Loucy (cell line): Measurements from ENCODE around the gene GAK.

Source experiments
- H2AFZ ChIP-seq: fragments of 200-600 bp; sonication (generic); 2 replicates; pipeline ENCODE4 v1.6.0; 2016; ENCODE audit warnings: antibody characterized with exemption, mild to moderate bottlenecking, low read length, moderate library complexity
- H3F3A ChIP-seq: fragments of 200-600 bp; 2 replicates; pipeline ENCODE4 v1.6.0; 2016; ENCODE audit warnings: antibody characterized with exemption, low read depth, mild to moderate bottlenecking
- H3K27me3 ChIP-seq: fragments of 200-600 bp; sonication (generic); 2 replicates; pipeline ENCODE4 v1.6.1; 2014; ENCODE audit warnings: low read length, mild to moderate bottlenecking; ENCODE audit not compliant: insufficient read depth, poor library complexity, severe bottlenecking
- H3K36me3 ChIP-seq: fragments of 200-600 bp; sonication (generic); 2 replicates; pipeline ENCODE4 v1.6.1; 2016; ENCODE audit warnings: low read length; ENCODE audit not compliant: insufficient read depth
- H3K4me1 ChIP-seq: fragments of 200-600 bp; sonication (generic); 2 replicates; pipeline ENCODE4 v1.5.1; 2014; ENCODE audit warnings: low read length, mild to moderate bottlenecking; ENCODE audit not compliant: insufficient read depth, poor library complexity, severe bottlenecking
- H3K4me2 ChIP-seq: fragments of 200-600 bp; sonication (generic); 2 replicates; pipeline ENCODE4 v1.6.0; 2014; ENCODE audit warnings: antibody characterized with exemption, low read length, low read depth, mild to moderate bottlenecking; ENCODE audit not compliant: poor library complexity, severe bottlenecking
- H3K4me3 ChIP-seq: fragments of 200-600 bp; sonication (generic); 2 replicates; pipeline ENCODE4 v1.5.1; 2014; ENCODE audit warnings: low read length, mild to moderate bottlenecking, mixed read lengths; ENCODE audit not compliant: poor library complexity, severe bottlenecking
- H3K79me2 ChIP-seq: fragments of 200-600 bp; sonication (generic); 2 replicates; pipeline ENCODE4 v1.6.1; 2014; ENCODE audit warnings: low read length; ENCODE audit not compliant: insufficient read depth
- H3K9ac ChIP-seq: fragments of 200-600 bp; sonication (generic); 2 replicates; pipeline ENCODE4 v1.6.0; 2014; ENCODE audit warnings: mild to moderate bottlenecking, low read depth, low read length, moderate library complexity; ENCODE audit not compliant: poor library complexity, severe bottlenecking
- H3K9me2 ChIP-seq: fragments of 200-600 bp; sonication (generic); replicated peaks from 2 replicates; pipeline ENCODE4 v1.6.1; 2016; ENCODE audit warnings: low read depth, low read length, mixed read lengths
- H3K9me3 ChIP-seq: fragments of 200-600 bp; sonication (generic); 2 replicates; pipeline ENCODE4 v1.6.1; 2014; ENCODE audit warnings: mild to moderate bottlenecking, antibody characterized with exemption, low read length, low read depth; ENCODE audit not compliant: insufficient read depth
- H4K20me1 ChIP-seq: fragments of 200-600 bp; sonication (generic); 2 replicates; pipeline ENCODE4 v1.6.0; 2014; ENCODE audit warnings: antibody characterized with exemption, low read length, mild to moderate bottlenecking; ENCODE audit not compliant: insufficient read depth, poor library complexity, severe bottlenecking
- EZH2phosphoT487 ChIP-seq: fragments of 200-600 bp; IDR thresholded peaks from 2 replicates; pipeline ENCODE4 v1.6.1; 2018; ENCODE audit warnings: antibody characterized with exemption, mild to moderate bottlenecking, moderate library complexity, borderline replicate concordance
- TF ChIP-seq, protein P1 (sequence below): fragments of 200-600 bp; sonication (generic); conservative IDR thresholded peaks from 2 replicates; pipeline ENCODE4 v1.5.1; 2014; ENCODE audit warnings: mild to moderate bottlenecking, antibody characterized with exemption, low read length

The GAK gene

DNA sequence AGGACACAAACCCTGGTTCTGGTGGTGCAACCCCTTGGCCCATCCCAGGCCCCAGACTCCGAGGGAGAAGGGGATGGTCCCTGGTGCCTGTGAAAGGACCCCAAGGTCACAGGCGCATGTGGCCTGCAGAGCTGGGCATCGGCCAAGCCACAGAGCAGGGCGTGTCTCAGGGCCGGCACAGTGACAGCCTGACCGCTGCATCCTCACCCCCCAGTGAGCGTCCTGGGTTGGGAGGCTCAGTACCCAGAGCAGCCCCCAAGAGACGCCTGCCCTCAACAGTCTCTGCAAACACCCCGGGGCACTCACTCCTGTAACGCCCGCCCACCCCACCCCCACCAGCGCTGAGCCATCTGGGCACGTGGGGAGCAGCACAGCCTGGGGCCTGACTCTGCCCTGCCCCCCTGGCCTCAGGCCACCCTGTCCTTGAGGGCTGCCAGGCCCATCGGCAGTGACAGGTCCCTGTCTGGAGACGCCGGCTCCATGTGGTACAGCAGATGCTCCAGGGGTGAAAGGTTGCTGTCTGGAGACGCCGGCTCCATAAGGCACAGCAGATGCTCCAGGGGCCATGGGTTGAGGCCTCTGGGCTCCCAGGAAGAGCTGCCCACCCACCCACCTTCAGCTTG lies 81.7 kb downstream of the GAK start:
- Histone ChIP-seq H3K27me3 (no peaks in the 10 kb centered on the region), H3K4me2 (no peak overlapping the region), H3K4me3 (no peak overlapping the region), H4K20me1 (no peaks in the 10 kb centered on the region), H3K4me1 (no peaks in the 10 kb centered on the region), H3K9me3 (no peaks in the 10 kb centered on the region), H3K79me2 (no peaks in the 10 kb centered on the region), H2AFZ (no peak overlapping the region), H3K9ac (no peak overlapping the region), H3K9me2 (no peaks in the 10 kb centered on the region), H3K36me3 (peaks cover 4% of the 10 kb centered on the region; the same call in 1 of the 2 replicates), H3F3A (no peaks in the 10 kb centered on the region)
- no peak for TF ChIP-seq EZH2phosphoT487
- TF ChIP-seq, protein P1, sequence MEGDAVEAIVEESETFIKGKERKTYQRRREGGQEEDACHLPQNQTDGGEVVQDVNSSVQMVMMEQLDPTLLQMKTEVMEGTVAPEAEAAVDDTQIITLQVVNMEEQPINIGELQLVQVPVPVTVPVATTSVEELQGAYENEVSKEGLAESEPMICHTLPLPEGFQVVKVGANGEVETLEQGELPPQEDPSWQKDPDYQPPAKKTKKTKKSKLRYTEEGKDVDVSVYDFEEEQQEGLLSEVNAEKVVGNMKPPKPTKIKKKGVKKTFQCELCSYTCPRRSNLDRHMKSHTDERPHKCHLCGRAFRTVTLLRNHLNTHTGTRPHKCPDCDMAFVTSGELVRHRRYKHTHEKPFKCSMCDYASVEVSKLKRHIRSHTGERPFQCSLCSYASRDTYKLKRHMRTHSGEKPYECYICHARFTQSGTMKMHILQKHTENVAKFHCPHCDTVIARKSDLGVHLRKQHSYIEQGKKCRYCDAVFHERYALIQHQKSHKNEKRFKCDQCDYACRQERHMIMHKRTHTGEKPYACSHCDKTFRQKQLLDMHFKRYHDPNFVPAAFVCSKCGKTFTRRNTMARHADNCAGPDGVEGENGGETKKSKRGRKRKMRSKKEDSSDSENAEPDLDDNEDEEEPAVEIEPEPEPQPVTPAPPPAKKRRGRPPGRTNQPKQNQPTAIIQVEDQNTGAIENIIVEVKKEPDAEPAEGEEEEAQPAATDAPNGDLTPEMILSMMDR, result no peak

DNA sequence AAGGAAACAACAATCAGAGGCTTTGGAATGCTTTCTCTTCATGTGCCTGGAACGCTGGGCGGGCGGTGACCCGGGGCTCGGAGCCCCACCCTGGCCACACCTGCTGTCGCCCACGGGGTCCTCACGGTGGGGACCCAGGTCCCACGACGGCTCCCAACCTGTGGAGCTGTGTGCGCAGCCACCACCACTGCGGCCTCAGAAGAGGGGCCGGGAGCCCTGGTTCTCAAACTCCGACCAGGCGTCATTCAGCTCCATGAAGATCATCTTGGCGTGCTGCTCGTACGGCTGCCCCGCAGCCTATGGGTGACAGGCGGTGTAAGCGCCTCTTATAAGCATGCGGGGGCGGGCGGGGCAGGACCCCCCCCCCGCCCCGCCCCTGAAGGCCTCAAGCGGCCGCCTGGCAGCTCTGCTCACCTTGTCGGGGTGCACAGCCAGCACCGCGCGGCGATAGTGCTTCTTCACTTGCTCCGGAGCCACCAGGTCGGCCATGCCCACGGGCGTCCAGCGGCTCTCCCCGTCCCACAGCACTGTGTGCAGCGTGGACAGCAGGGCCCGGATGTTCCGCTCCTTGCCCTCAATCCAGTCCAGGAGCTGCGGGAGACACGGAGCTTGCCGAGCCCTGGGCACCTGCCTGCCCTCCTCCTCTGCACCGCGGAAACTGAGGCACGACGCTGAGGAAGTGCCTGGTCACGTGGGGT lies 82.5 kb downstream of the GAK start:
- TF ChIP-seq, protein P1, result no peak
- no peak for TF ChIP-seq EZH2phosphoT487
- peaks cover 4% of the 10 kb centered on the region; the same call in 1 of the 2 replicates for H3K36me3 ChIP-seq

DNA sequence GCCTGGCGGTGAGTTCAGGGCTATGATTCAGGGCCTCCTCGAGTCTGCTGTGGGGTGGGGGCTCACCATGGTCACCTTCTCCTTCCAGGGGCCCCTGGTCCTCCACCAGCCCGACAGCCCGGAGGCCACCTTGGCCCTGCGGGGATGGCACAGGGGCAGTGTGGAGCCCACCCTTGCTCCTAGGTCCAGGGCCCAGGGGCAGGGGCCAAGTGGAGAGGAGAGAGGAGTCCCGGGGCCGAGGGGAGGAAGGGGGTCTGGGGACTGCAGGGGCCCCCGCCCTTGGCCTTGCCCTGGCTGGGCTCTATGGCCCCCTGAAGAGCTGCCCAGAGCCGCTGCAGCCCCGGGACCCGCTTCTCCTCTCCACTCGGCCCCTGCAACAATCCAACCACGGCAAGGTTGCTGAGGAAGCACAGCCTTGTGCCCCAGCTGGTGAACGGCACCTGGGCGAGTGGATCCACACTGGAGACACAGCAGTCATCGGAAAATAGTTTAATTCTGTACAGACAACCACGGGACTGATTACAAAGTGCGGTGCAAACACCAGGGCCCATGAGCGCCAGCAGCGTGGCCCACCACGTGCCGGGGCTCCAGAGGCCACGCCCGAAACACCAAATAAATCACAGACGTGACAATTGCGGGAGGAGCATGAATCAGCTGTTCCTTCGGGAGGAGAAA lies 83.2 kb downstream of the GAK start:
- Histone ChIP-seq H3K4me3 (no peak overlapping the region), H3K27me3 (no peaks in the 10 kb centered on the region), H3K4me2 (no peak overlapping the region), H3K9ac (no peak overlapping the region), H3K36me3 (no peaks in the 10 kb centered on the region; the same call in 1 of the 2 replicates), H3F3A (no peaks in the 10 kb centered on the region), H3K9me2 (no peaks in the 10 kb centered on the region), H4K20me1 (no peaks in the 10 kb centered on the region), H3K4me1 (no peaks in the 10 kb centered on the region), H2AFZ (no peak overlapping the region), H3K79me2 (no peaks in the 10 kb centered on the region), H3K9me3 (0 out of 2 replicates have a peak, but pooled peaks cover 3% of the 10 kb centered on the region)
- TF ChIP-seq, protein P1, result no peak
- no peak for TF ChIP-seq EZH2phosphoT487

More for the DNA sequence above, 82.5 kb downstream of the GAK start:
- Histone ChIP-seq H2AFZ (no peak overlapping the region), H3F3A (no peaks in the 10 kb centered on the region), H3K4me1 (no peaks in the 10 kb centered on the region), H3K4me2 (no peak overlapping the region), H3K27me3 (no peaks in the 10 kb centered on the region), H3K9me2 (no peaks in the 10 kb centered on the region), H3K9me3 (no peaks in the 10 kb centered on the region), H3K9ac (no peak overlapping the region), H3K4me3 (no peak overlapping the region), H4K20me1 (no peaks in the 10 kb centered on the region), H3K79me2 (no peaks in the 10 kb centered on the region)
